ENCODE results near the gene STXBP2. TPM values are rescaled to one million over a fixed set of nuclear protein-coding genes. Genes with fewer than 3 reads are reported as not detected.
A peak's percentile ranks its signal among the peaks of the same experiment; 100 is the strongest.

Gene STXBP2
- total and polyA plus RNA-seq, 9 of the 15 experiments (the other 6 are each of a cell fraction or from before 2014, with no cell fraction given): 2.5 to 163 (median 71.3) TPM

DNA sequence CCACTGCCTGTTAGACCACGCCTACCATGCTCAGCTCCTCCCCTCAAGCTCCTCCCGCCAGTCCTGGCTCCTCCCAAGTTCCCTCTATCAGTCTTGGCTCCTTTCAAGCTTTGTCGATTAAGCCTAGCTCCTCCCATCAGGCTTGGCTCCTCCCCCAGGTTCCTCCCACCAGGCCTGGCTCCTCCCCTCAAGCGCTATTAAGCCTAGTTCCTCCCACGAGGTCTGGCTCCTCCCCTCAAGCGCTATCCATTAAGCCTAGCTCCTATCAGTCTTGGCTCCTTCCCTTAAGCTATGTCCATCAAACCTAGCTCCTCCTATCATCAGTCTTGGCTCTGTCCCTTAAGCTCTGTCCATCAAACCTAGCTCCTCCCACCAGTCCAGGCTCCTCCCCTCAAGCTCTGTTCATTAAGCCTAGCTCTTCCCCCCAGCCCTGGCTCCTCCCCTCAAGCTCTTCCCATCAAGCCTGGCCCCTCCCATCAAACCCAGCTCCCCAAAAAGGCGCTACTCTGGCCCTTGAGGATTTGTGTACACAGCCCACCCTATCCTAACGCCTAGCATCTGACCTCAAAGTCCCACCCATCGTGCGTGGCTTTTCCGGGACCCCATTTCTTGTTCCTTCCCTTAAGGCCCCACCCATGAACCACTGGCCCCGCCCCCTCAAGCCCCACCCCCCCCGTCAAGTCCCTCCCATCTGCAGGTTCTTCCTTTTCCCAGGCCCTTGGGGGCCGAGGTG lies 31.3 kb upstream of the STXBP2 start (continued):
- TF ChIP-seq ZNF644 (tag; IDR thresholded peaks at IDR 0.05; ENCODE audit: low read depth) (no peak), ZFP1 (CRISPR knock-in tag; IDR thresholded peaks at IDR 0.05) (no peak), HDGF (IDR thresholded peaks at IDR 0.05) (peak; percentile 99), NRF1 (conservative IDR thresholded peaks at IDR 0.05 in 1 of 2, IDR thresholded peaks at IDR 0.05 in 1 of 2) (peak; percentile 79 to 82), SP2 (IDR thresholded peaks at IDR 0.05; ENCODE audit: extremely low read depth, low read depth, low read length, poor library complexity, severe bottlenecking) (peak; percentile 2), KDM1A (IDR thresholded peaks at IDR 0.05) (no peak), POLR2B (IDR thresholded peaks at IDR 0.05; ENCODE audit: low read depth, partially characterized antibody) (no peak), OTX1 (CRISPR knock-in tag; IDR thresholded peaks at IDR 0.05) (peak; percentile 68), SPI1 (IDR thresholded peaks at IDR 0.05; ENCODE audit: borderline replicate concordance, low read depth, low read length) (peak; percentile 72), ZNF507 (tag; conservative IDR thresholded peaks at IDR 0.05) (no peak), THRA (IDR thresholded peaks at IDR 0.05) (no peak), FOS (IDR thresholded peaks at IDR 0.05; ENCODE audit: extremely low read depth, insufficient read length) (peak; percentile 11), HLTF (IDR thresholded peaks at IDR 0.05) (no peak), TEAD1 (CRISPR knock-in tag; IDR thresholded peaks at IDR 0.05) (no peak), ZBTB1 (CRISPR knock-in tag; IDR thresholded peaks at IDR 0.05; ENCODE audit: borderline replicate concordance, low read depth) (no peak), ZKSCAN8 (CRISPR knock-in tag; IDR thresholded peaks at IDR 0.05) (no peak), TBP (optimal IDR thresholded peaks at IDR 0.05; ENCODE audit: low read depth, low read length) (peak; percentile 13), HNRNPLL (IDR thresholded peaks at IDR 0.05; ENCODE audit: low read depth, low read length, poor library complexity, severe bottlenecking) (no peak)
- TF ChIP-seq, protein P1, sequence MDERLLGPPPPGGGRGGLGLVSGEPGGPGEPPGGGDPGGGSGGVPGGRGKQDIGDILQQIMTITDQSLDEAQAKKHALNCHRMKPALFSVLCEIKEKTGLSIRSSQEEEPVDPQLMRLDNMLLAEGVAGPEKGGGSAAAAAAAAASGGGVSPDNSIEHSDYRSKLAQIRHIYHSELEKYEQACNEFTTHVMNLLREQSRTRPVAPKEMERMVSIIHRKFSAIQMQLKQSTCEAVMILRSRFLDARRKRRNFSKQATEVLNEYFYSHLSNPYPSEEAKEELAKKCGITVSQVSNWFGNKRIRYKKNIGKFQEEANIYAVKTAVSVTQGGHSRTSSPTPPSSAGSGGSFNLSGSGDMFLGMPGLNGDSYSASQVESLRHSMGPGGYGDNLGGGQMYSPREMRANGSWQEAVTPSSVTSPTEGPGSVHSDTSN (CRISPR knock-in tag; IDR thresholded peaks at IDR 0.05; ENCODE audit: low read depth): peak; percentile 92
- TF ChIP-seq, protein P1 (tag; conservative IDR thresholded peaks at IDR 0.05; ENCODE audit: low read depth): peak; percentile 99
- TF ChIP-seq, protein P2, sequence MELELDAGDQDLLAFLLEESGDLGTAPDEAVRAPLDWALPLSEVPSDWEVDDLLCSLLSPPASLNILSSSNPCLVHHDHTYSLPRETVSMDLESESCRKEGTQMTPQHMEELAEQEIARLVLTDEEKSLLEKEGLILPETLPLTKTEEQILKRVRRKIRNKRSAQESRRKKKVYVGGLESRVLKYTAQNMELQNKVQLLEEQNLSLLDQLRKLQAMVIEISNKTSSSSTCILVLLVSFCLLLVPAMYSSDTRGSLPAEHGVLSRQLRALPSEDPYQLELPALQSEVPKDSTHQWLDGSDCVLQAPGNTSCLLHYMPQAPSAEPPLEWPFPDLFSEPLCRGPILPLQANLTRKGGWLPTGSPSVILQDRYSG (tag; conservative IDR thresholded peaks at IDR 0.05; ENCODE audit: low read depth): no peak
- TF ChIP-seq, protein P3, sequence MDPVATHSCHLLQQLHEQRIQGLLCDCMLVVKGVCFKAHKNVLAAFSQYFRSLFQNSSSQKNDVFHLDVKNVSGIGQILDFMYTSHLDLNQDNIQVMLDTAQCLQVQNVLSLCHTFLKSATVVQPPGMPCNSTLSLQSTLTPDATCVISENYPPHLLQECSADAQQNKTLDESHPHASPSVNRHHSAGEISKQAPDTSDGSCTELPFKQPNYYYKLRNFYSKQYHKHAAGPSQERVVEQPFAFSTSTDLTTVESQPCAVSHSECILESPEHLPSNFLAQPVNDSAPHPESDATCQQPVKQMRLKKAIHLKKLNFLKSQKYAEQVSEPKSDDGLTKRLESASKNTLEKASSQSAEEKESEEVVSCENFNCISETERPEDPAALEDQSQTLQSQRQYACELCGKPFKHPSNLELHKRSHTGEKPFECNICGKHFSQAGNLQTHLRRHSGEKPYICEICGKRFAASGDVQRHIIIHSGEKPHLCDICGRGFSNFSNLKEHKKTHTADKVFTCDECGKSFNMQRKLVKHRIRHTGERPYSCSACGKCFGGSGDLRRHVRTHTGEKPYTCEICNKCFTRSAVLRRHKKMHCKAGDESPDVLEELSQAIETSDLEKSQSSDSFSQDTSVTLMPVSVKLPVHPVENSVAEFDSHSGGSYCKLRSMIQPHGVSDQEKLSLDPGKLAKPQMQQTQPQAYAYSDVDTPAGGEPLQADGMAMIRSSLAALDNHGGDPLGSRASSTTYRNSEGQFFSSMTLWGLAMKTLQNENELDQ (CRISPR knock-in tag; IDR thresholded peaks at IDR 0.05; ENCODE audit: borderline replicate concordance): no peak
